K562 (cell line): ENCODE measurements around the gene NPAS2. TPM values are rescaled to one million over a fixed set of nuclear protein-coding genes. Genes with fewer than 3 reads are reported as not detected.

Source experiments
- ATAC-seq: fragments of 200-7000 bp; cut with Tn5 transposase; 3 replicates; pipeline ENCODE4 v1.9.1; 2020; ENCODE audit warnings: moderate library complexity
- BruUV-seq: library from RNA; stranded (reverse); fragments of 400-500 nt; replicated peaks from 2 replicates; lab custom pipeline; 2021; lab: Mats Ljungman, UMichigan
- CTCF ChIA-PET: fragments of 300-600 bp; formaldehyde crosslinking; extraction: SDS; loops from one replicate; lab custom pipeline; 2021; ENCODE audit warnings: low intra/inter-chr PET ratio; lab: Yijun Ruan, JAX
- POLR2A ChIA-PET: fragments of 300-600, 350-650 bp; sonication (Branson Sonifier 250); formaldehyde crosslinking; extraction: SDS; loops from one replicate; lab custom pipeline; 2021; ENCODE audit warnings: antibody characterized with exemption, inconsistent platforms; lab: Yijun Ruan, JAX
- DNase-seq, 4 experiments: peaks; one replicate each; pipeline versions ENCODE4 v3.0.0 to v3.0.0-alpha.2; 2011 to 2018; ENCODE audit warnings: low spot score in 3 of 4, mixed read lengths in 3 of 4; ENCODE audit errors: extremely low read depth in 1 of 4
- FAIRE-seq: peaks from 2 replicates; lab custom pipeline; 2011; peaks lifted over from hg19 to GRCh38; lab: Jason Lieb, UNC
- H2AFZ ChIP-seq: 2 replicates; pipeline ENCODE4 v1.6.0; 2011; ENCODE audit warnings: low read depth, low read length, control low read depth, inconsistent platforms
- H3K27ac ChIP-seq: fragments of 200-600 bp; 3 replicates; pipeline ENCODE4 v1.8.0; 2011; ENCODE audit warnings: low read depth, mild to moderate bottlenecking, control low read depth, inconsistent platforms, low read length, moderate library complexity, mixed read lengths; ENCODE audit errors: extremely low read depth
- H3K27me3 ChIP-seq, 2 experiments: fragments of 300-600 bp in 1 of 2; 2 replicates in 1 of 2; 3 replicates in 1 of 2; pipeline versions ENCODE4 v1.6.0 to v1.8.0; 2011; ENCODE audit warnings: inconsistent platforms in 2 of 2, low read length in 2 of 2, mild to moderate bottlenecking in 1 of 2, mixed read lengths in 1 of 2, moderate library complexity in 1 of 2; ENCODE audit not compliant: control insufficient read depth in 2 of 2, insufficient read depth in 2 of 2
- H3K36me3 ChIP-seq: fragments of 300-600 bp; 3 replicates; pipeline ENCODE4 v1.8.0; 2011; ENCODE audit warnings: mild to moderate bottlenecking, low read length, inconsistent platforms; ENCODE audit not compliant: control insufficient read depth, insufficient read depth
- H3K4me1 ChIP-seq, 2 experiments: fragments of 200-600 bp in 1 of 2; replicated peaks in 1 of 2; 2 replicates in 1 of 2; 3 replicates in 1 of 2; pipeline versions ENCODE4 v1.5.1 to v1.8.0; 2011; ENCODE audit warnings: inconsistent platforms in 2 of 2, low read length in 2 of 2, mild to moderate bottlenecking in 1 of 2, mixed read lengths in 1 of 2, moderate library complexity in 1 of 2; ENCODE audit not compliant: control insufficient read depth in 2 of 2, insufficient read depth in 2 of 2
- H3K4me2 ChIP-seq: 2 replicates; pipeline ENCODE4 v1.6.1; 2011; ENCODE audit warnings: low read length, control low read depth, inconsistent platforms, mixed read lengths; ENCODE audit not compliant: insufficient read depth
- H3K4me3 ChIP-seq: fragments of 200-600 bp; sonication (generic), shearing (Covaris generic); 2 replicates; pipeline ENCODE4 v1.5.1; 2016; ENCODE audit warnings: control low read depth, inconsistent platforms
- H3K79me2 ChIP-seq: fragments of 200-600 bp; 3 replicates; pipeline ENCODE4 v1.8.0; 2011; ENCODE audit warnings: low read length, inconsistent platforms; ENCODE audit not compliant: control insufficient read depth, insufficient read depth
- H3K9ac ChIP-seq, 2 experiments: 2 replicates each; pipeline versions ENCODE4 v1.6.0 to v1.6.1; 2011; ENCODE audit warnings: low read depth in 2 of 2, low read length in 2 of 2, control low read depth in 1 of 2, inconsistent platforms in 1 of 2, mild to moderate bottlenecking in 1 of 2, mixed read lengths in 1 of 2; ENCODE audit not compliant: insufficient read depth in 1 of 2
- H3K9me1 ChIP-seq: one replicate; pipeline ENCODE4 v1.6.0; 2011; ENCODE audit warnings: inconsistent platforms, mild to moderate bottlenecking, low read length, moderate library complexity; ENCODE audit not compliant: control insufficient read depth, insufficient read depth
- H3K9me3 ChIP-seq: replicated peaks from 2 replicates; pipeline ENCODE4 v1.5.1; 2011; ENCODE audit warnings: low read depth, low read length, inconsistent platforms; ENCODE audit not compliant: control insufficient read depth, insufficient read depth
- H4K20me1 ChIP-seq: replicated peaks from 2 replicates; pipeline ENCODE4 v1.6.1; 2011; ENCODE audit warnings: low read length, inconsistent platforms, mixed read lengths; ENCODE audit not compliant: control insufficient read depth, insufficient read depth
- KDM4B ChIP-seq, 2 experiments: fragments of 450-650 bp in 1 of 2; sonication (generic) in 1 of 2; IDR thresholded peaks; 2 replicates each; pipeline ENCODE4 v1.6.1; 2016 to 2017; ENCODE audit warnings: borderline replicate concordance in 2 of 2, antibody characterized with exemption in 1 of 2, low read depth in 1 of 2, mild to moderate bottlenecking in 1 of 2
- REST ChIP-seq, 2 experiments: fragments of 450-650 bp; formaldehyde crosslinking in 1 of 2; IDR thresholded peaks; 2 replicates each; pipeline versions ENCODE4 v1.4.0 to v1.6.1; 2014 to 2020; ENCODE audit warnings: mild to moderate bottlenecking in 2 of 2, borderline replicate concordance in 1 of 2, low read depth in 1 of 2
- WGBS: fragments of 100-300 bp; shearing (Covaris generic); methylation state at CpG from one replicate; pipeline ENCODE4 v1.1.6; 2016; ENCODE audit warnings: low coverage, mixed read lengths; ENCODE audit not compliant: insufficient coverage; ENCODE audit errors: missing lambda C conversion rate; 5-methylcytosine and 5-hydroxymethylcytosine counted together
- in situ Hi-C: fragments of 300-500 bp; cut with MboI; formaldehyde crosslinking; loops from 4 replicates; pipeline ENCODE4 v1.15.0; 2018; ENCODE audit warnings: inconsistent platforms, mixed read lengths
- intact Hi-C: fragments of 100-400 bp; cut with micrococcal nuclease; formaldehyde crosslinking; loops from 2 replicates; pipeline ENCODE4 v1.14.2; 2022
- polyA plus RNA-seq, 8 experiments: library from polyadenylated mRNA; depleted of rRNA in 4 of 8; stranded (reverse) in 5 of 8; unstranded in 3 of 8; fragments of >200 nt; fragmentation: Nextera tagmentation in 2 of 8; fragmentation: Illumina TruSeq in 1 of 8; extraction: Ambion mirVana in 2 of 8; extraction: Trizol in 1 of 8; gene quantifications; 2 replicates each; pipeline versions ENCODE4 v1.2.1 to v1.2.3, GENCODE V29; 2011 to 2014; ENCODE audit warnings: inconsistent platforms in 1 of 8, missing spikeins in 1 of 8
- total RNA-seq, 7 experiments: library from RNA; depleted of rRNA in 6 of 7; stranded (reverse); fragments of >200 nt in 6 of 7; fragmentation: Illumina TruSeq in 2 of 7; extraction: Trizol in 2 of 7; gene quantifications; 2 replicates each; pipeline versions ENCODE4 v1.2.1 to v1.2.3, GENCODE V29; 2011 to 2021; ENCODE audit warnings: low replicate concordance in 1 of 7

The NPAS2 gene
- total and polyA plus RNA-seq, 9 of the 15 experiments (the other 6 are each of a cell fraction or from before 2014, with no cell fraction given) = 0.06 to 0.29 (median 0.07) TPM; not detected in 5

- CTCF ChIA-PET = no interaction called here
These were observed 87.9 kb downstream of the NPAS2 start for GRCh38 chr2:100907832-100908231.

More at GRCh38 chr2:100907832-100908231, 87.9 kb downstream of the NPAS2 start:
- Histone ChIP-seq H3K9me1 (no peaks in the 10 kb centered on the region), H3K4me1 (no peaks in the 10 kb centered on the region), H4K20me1 (no peaks in the 10 kb centered on the region), H3K4me2 (no peak overlapping the region), H3K9ac (no peak overlapping the region), H2AFZ (no peak overlapping the region), H3K36me3 (no peaks in the 10 kb centered on the region), H3K27ac (no peak overlapping the region), H3K4me3 (no peak overlapping the region), H3K79me2 (no peaks in the 10 kb centered on the region), H3K9me3 (no peaks in the 10 kb centered on the region), H3K27me3 (peaks cover 12 to 67% of the 10 kb centered on the region in 2 experiments; a peak in 4 of 5 replicates)
- POLR2A ChIA-PET = no interaction called here
- WGBS = 21% methylated on average over 5 of the region's 5 CpGs
- BruUV-seq = no TSS peak
- intact Hi-C loops (no loop called here), in situ Hi-C loops (no loop called here)
- FAIRE-seq (no peak), ATAC-seq (no peak), DNase-seq (no peak)
- no peak for TF ChIP-seq KDM4B (IDR thresholded peaks at IDR 0.05; ENCODE audit: borderline replicate concordance in 2 of 2, low read depth in 1 of 2)
- TF ChIP-seq REST (IDR thresholded peaks at IDR 0.05; ENCODE audit: borderline replicate concordance) = no peak
- no peak for TF ChIP-seq REST (CRISPR knock-in tag; IDR thresholded peaks at IDR 0.05; ENCODE audit: low read depth)
